GM21447 (cell line): ENCODE measurements around the gene ATP10B.

Experiments used
- ATAC-seq: cut with Tn5 transposase; IDR thresholded peaks from one replicate; pipeline ENCODE4 v1.9.1; 2021; ENCODE audit not compliant: unreplicated experiment

The ATP10B gene

DNA sequence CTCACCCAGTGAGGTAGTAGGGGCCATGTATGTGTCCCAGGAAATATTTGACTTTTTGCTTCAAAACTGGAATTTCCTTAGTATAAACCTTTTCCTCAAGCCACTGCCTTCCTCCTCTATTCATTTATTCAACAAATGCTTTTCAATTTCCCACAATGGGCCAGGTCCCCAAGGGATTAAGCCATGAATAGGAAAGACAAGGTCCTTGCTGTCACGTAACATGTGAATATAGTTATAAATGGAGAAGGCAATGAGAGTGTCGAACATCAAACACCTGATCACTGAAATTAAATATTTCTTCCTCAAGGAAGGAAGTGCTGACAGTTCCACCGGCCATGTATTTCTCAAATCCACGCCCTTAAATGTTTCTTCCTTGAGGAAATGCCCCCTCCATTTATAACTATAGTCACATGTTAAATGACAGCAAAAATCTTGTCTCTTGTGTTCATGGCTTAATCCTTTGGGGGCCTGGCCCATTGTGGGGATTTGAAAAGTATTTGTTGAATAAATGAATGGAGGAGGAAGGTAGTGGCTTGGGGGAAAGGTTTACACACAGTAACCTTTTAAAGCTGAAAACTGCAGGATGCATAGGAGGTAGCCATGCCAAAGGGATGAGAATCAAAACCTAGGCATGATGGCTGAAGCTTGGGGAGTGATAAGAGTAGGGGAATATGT, 284.8 kb downstream of the ATP10B start:
- no peak for ATAC-seq

DNA sequence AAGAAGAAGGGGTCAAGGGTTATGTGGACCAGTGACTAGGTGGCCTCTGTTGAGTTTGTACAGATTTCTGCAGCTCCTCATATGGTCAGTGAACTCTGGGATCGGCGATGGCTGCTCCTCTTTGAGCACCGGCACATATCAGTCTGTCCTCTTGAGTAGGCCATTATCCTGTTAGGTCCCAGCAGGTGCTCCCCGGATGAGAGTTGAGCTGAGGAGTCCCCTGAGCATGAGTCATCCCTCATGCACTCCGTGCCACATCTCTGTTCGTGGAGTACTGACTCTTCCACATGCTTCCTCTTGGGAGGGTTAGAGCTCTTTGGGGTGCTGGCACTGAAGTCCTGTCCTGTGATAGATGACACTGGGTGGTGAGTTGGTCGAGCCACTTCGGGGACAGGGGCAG, 286.6 kb downstream of the ATP10B start:
- ATAC-seq = no peak

DNA sequence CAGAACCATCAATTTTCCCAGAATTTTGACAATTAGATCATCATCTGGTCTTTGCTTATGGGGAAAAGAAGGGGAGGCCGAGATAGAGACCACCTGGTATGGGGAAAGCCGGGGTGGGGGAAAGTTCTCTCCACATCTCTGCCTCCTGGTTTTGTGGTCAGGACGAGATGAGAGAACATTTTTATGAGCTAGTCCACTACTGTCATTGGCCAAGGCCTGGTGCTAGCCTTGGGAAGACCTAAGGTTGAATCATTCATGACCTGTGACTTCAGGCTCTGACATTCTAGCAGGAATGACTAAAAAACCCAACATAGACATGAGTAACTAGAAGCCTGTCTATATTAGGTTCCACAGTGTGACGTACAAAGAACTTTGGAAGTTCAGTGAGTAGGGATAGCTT, 295.2 kb downstream of the ATP10B start:
- ATAC-seq = no peak

DNA sequence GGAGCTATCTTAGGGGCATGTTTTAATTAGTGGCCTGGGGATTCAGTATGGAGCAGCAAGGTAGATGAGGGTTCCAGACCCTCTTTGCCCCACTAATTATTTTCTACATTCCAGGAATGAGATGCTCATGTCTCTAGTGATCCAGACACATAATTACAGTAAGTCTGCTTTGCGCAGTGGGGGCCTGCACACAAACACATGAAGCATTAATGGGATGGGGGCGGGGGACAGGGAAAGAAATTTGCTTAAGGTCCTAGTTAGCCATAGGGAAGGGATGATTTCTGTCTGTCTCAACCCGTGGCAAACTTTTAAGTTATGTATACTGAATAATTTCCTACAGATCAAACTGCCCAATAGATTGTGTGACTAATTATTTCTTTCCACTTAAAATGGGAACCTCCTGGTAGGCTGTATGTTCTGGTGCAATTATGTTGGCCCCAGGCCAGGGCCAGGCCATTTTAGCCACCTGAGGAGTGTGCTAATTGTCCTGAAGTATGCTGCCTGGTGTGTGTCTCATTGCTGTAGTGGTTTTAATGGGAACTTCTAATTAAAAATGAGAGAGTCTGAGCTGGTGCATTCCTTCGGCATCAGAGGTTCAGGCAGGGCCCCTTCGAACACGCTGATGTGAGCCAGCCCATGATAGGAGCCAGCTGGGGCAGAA, 295.9 kb downstream of the ATP10B start:
- no peak for ATAC-seq

DNA sequence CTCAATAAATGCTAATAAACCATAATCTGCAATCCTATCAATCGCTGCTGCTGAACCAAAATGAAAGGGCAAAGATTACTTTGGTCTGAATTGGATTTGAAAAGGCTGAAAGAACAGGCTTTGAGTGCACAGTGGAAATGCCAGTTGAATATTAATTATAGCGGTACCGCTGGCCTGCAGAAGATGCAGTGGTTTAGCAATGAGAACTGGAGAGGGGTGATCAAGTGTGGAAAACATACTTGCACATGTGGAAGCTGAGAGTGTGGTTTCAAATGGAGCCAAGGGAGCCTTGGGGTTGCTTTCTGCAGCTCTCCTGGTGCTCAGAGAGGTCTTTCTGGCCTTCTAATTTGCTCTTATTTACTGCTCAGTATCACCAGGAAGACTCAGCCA, 296.4 kb downstream of the ATP10B start:
- no peak for ATAC-seq

DNA sequence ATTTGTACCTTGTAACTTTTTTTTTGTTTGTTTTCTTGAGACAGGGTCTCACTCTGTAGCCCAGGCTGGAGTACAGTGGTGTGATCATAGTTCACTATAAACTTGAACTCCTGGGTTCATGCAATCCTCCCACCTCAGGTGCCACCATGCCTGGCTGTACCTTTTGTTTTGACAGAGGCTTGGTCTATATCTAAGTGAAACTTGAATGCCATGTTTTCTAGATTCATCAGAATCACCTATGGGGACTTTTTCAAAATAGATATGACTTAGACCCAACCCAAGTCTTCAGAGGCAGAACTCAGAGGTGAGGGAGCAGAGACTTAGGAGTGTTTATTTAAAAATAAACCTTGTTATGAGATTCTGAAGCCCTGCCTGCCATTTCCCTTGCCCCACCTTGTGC, 301.9 kb downstream of the ATP10B start:
- no peak for ATAC-seq

DNA sequence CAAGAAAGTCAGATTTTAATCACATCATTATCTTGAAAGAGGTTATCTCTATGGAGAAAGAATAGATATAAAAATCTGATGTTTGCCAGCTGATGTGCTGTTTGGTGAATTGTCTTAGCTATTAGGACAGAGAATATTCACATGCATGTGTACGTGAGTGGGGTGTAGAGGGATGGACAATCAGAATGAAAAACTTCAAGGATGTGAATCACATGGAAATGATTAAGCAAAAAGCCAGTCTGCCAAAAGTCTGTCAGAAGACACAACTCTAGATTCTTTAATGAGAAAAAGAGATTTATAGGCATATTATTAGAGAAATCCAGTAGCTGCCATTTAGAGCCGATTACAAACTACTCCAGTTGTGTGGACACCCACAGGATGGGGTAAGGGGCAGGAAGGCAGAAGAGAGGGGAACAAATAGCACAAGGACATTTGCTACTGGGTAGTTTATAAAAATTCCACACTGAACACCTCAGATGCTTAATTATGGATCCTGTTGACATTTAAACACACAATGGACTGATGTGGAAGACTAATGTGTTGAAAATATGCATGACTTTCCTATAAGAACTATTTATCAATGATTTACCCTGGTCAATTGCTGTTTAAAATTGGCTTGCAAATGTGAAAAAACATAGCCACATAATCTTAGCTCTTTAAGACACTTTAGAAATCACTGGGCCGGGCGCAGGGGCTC, 302.9 kb downstream of the ATP10B start:
- no peak for ATAC-seq

DNA sequence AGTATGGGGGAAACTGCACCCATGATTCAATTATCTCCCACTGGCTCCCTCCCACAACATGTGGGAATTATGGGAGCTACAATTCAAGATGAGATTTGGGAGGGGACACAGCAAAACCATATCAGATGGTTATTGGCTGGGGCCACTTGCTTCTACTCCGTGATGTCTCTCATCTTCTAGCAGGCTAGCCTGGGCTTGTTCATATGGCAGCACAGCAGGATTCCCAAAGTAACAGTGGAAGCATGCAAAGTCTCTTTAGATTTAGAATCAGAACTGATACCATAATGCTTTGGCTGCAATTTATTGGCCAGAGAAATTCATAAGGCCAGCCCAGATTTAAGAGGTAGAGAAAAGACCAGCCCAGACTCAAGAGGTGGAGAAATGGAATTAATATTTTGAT, 304.1 kb downstream of the ATP10B start:
- no peak for ATAC-seq

DNA sequence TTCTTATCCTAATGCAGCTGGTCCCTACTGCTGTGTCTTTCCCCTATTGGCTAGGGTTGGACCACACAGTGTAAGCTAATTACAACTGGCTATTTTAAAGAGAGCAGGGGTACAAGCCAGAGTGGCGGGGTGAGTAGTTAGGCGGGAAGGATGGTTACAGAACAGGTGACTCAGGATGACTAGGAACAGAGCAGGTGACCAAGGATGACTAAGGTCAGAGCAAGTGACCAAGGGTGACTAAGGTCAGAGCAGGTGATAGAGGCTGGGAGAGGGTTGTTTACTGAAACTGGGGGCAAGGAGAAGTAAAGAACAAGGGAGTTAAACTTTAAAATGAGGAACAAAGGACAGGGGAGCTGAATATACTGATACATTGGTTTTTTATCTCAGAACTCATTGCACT, 304.9 kb downstream of the ATP10B start:
- ATAC-seq = no peak

DNA sequence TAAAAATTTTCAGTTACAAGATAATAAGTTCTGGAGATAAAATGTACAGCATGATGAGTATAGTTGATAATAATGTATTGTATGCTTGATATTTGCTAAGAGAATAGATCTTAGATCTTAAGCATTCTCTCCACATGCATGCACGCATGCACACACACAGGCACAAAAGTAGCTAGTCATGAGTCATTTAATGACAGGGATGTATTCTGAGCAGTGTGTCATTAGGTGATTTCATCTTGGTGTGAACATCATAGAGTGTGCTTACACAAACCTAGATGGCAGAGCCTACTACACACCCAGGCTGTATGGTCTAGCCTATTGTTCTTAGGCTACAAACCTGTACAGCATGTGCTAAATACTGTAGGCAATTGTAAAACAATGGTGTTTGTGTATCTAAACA, 306.2 kb downstream of the ATP10B start:
- no peak for ATAC-seq

DNA sequence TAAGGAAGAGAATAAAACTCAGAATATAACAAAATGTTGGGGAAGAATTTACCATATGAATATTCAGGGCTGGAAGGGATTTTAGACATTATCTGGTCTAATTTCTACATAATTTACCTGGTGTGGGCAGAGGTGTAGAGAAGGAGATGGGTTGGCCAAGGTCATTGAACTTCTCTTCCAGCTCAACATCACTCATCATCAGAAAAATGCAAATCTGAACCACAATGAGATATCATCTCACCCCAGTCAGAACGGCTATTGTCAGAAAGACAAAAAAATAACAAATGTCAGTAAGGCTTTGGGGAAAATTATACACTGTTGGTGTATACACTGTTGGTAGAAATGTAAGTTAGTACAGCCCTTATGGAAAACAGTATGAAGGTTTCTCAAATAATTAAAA, 308.6 kb downstream of the ATP10B start:
- ATAC-seq = no peak

DNA sequence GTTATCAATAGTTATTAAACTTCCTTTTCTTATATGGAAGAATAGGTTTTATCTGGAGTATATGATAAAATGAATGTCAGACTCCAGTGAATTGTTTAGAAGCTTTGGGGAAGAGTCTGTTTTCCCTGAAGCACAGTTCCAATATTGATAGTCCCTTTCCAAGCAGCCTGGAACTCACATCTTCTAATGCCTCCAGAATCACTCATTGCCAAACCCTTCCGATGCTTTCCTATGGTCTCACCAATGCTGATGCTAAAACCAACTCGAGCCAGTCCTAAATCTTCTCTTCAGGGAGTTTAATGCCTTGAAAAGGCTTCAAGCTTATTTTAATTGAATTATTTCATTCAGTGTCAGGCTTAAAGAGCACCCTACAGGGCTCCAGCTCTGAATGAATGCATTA, 309.2 kb downstream of the ATP10B start:
- no peak for ATAC-seq

DNA sequence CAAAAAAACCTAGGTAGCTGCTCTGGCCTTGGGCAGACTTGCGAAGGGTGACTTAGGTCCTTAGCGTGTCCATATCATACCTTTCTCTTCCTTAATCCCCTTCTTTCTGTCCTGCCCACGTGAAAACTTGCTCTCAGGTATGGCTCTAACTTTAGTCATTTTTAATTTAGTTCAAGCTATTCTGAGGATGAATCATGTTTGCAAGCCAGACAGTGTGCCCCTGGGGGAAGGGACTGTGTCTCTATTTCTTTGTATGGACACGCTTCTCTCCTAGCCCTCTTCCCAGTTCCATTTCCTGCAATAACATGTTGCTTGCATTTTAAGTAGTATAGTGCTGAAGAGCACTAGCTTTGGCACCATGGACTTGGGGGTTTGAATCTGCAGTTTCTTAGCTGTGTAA, 309.7 kb downstream of the ATP10B start:
- no peak for ATAC-seq

DNA sequence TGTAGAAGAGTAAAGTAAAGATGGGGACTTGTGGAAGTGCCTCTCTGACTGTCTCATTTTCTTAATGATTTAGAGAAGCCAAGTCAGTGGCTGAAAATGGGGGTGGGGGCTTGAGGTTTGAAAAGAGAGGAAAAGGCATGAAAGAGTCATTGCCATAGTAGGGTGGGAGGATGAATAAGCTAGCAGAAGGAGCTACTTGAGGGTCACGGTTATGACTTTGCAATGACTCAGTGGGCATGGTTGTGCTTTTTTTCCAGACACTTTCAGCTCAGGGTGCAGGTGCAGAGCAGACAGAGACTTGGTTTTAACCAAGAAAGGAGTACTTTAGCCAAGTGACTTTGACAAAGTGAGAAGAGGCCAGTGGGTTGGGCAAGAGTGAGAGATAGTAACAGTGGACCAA, 312.6 kb downstream of the ATP10B start:
- no peak for ATAC-seq

DNA sequence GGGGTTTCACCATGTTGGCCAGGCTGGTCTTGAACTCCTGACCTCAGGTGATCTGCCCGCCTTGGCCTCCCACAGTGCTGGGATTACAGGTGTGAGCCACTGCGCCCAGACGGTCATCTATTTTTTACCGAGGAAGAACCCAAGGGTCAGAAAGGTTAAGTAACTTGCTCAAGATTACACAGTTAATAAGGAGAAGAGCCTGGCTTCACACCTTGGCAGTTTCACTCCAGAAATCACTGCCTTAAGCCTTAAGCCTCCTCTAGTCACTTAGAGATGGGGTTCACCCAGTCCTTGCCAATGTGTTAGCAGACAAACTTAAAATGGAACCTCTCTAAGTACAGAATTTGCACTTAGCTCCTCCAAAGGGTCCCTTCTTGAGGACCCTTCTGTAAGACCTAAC, 314.1 kb downstream of the ATP10B start:
- ATAC-seq = no peak

DNA sequence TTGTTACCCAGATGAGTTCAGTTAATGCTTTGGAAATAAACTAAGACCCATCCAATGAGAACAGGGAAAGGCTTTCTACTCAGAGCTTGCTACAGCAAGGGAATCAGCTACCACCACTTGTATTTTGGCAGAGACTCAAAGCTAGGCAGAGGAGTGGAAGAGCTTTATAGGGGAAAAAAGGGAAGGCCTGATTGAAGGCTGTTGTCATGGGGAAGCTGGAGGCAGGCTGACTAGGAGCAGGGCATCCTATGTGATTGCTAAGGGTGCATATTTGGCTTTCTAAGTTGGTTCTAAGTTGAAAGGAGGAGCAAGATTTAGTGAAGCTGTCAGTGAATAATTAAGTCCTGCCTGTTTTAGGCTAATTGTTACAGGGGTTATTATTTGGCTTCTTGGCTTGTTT, 314.9 kb downstream of the ATP10B start:
- no peak for ATAC-seq

DNA sequence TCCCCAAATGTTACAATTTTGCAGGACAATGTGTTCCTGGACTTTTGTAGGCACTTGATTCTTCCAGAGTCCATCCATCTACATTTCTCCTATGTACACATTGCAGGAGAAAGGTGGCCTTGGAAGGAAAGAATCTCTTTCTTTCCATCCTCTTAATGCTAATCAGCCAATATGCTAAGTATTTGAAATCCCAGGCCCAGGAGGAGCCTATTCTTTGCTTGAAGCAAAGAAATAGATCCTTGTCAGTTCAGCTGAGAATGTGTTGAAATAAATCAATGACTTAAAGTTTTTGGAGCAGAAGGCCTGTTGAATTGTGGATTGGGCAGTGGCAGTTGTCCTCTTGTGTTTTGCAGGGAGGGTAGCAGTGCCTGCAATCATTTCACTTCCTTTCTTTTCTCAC, 317.1 kb downstream of the ATP10B start:
- no peak for ATAC-seq

DNA sequence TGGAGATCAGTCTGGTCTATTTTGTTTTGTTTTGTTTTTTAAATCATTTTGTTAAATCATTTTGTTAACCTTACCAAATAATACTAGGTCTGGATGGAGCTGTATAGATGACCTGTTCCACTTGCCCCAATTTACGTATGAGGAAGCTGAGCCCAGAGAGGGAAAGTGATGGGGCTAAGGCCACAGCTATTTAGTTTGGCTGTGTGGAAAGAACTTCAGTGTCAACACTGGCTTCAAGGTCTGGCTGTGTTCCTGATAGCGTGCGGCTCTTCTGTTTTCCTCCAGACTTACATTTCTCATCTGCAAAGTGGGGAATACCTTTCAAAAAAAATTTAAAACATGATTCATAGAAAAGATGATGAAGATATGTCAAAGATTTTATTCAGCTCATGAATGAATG, 317.9 kb downstream of the ATP10B start:
- ATAC-seq = no peak

DNA sequence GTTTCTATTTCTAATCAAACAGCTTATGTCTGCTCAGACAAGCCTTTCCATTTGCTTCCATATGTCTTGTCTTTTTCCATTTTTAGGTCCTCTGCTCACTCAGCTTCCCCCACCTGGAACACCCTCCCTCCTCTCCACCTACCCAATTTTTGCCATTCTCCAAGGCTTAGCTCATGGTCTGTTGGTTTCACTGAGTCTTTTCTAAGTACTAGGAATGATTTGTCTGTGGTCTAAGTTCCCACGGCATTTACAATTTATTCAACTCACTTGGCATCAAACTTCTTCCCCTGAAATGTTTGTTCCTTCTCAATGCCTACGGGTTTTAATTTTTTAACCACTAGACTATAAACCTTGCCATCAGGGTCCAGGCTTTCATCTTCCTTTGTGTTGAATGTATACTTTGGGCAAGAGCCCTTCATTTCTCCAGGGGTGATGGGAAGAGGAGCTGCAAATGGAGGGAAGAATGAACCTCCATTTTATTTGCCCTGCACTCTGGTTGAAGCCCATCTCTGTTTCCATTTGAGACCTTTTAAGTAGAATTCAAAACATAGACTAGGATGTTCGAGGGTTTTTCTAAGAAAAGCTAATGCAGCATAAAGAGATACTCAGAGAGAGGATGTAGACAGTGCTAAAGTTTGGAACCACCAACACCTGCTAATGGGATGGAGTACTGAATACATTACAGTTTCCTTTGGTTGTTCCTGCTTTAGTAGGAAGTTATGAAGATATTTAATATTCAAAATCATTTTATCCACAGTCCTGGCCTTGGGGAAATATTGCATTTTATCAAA, 326.3 kb downstream of the ATP10B start:
- ATAC-seq = no peak

DNA sequence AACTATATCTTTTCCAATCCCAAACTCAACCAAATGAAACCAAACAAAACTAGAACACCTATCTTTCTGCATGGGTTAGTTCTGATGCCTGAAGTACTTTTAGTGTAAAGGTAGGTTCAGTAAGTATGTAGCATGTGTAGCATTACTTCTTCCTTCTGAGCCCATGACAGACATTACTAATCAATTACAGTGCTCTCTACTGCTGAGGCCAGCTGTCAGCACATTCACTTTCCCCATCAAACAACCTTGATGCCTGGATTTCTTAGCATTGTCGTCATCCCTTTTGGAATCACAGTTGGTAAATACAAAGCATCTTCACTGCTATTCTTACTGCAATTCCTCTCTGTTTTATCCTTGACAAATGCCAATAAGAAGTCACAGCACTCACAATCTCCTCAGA, 327.2 kb downstream of the ATP10B start:
- no peak for ATAC-seq

DNA sequence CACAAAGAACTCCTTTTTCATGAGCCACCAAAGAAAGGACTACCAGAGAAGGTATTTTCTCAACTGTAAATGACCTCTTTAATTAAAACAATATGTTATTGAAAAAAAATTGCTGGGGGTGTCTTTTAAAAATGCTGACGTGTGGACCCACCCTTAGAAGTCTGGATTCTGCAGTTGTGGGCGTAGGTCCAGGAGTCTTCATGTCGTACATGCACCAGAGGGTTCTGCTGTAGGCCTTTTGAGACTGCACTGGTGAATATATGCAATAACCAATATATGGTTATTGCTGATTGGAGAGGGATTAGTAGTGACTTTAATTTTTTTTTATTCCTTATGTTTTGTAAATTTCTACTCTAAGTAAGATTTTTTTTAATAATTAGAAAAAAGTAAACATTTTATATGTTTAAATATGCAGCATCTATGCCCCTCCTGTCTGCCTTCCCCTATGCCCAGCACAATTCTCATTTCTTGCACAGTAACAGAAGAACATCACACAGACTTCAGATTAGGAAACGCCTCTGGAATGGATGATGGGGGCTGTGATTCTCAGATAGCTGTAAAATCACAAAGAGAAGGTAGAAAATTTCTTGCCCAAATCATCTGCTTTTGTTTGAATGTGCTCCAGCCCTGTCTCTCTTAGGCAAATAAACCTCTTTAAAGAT, 328.4 kb downstream of the ATP10B start:
- ATAC-seq = no peak
